ENCODE measurements around the gene TBC1D12.
A peak's percentile ranks its signal among the peaks of the same experiment; 100 is the strongest.
"Not testable (repeated sequence)": the region's sequence is repeated elsewhere in the genome, so short reads cannot be mapped to it uniquely, and the experiment has no call there.

The TBC1D12 gene

GRCh38 chr10:94456942-94457341 lies 54.6 kb downstream of the TBC1D12 start:
- DNase-seq (ENCODE audit: low read depth in 2 of 2) = no peak

- no peak for DNase-seq (ENCODE audit: low read depth in 2 of 2)
These were observed 57.0 kb downstream of the TBC1D12 start for GRCh38 chr10:94459385-94459784.

- DNase-seq (ENCODE audit: low read depth in 2 of 2) = no peak
These were observed 59.2 kb downstream of the TBC1D12 start for GRCh38 chr10:94461503-94461902.

DNA sequence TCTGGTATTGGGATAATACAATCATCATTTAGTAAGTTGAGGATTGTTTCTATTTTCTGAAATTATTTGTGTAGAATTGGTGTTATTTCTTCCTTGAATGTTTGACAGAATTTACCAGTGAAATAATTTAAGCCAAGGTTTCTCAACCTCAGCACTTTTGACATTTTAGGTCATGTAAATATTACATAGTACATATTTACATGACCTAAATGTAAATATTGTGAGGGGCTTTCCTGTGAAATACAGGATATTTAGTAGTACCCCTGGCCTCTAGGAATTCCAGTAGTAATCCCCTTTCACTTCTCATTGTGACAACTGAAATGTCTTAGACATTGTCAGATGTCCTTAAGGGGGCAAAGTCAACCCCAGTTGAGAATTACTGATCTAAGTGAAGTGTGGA lies 59.8 kb downstream of the TBC1D12 start:
- DNase-seq (ENCODE audit: low read depth in 2 of 2) = no peak

DNA sequence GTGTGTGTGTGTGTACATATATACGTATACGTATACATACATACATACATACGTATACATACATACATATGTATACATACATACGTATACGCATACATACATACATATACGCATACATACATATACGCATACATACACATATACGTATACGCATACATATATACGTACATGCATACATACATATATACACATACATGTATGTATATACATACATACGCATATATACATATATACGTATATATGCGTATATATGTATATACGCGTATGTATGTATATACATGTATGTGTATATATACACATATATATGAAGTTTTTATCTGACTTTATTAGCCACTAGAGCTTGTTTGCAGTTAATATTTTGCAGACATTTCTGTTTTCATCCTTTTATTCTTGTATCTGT lies 63.3 kb downstream of the TBC1D12 start:
- DNase-seq (ENCODE audit: low read depth in 2 of 2) = no peak

DNA sequence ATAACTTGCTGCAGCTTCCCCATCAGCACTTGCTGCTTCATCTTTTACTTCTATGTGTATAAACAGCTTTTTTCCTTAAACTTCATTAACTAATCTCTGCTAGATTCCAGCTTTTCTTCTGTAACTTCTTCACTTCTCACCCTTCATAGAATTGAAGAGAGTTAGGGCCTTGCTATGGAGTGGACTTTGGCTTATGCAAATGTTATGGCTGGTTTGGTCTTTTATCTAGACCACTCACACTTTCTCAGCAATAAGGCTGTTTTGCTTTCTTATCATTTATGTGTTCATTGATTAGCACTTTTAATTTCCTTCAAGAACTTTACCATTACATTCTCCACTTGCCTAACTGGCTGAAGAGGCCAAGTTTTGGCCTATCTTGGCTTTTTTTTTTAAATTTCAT lies 79.1 kb downstream of the TBC1D12 start:
- no peak for DNase-seq (ENCODE audit: low read depth in 2 of 2)

GRCh38 chr10:94483970-94484369 lies 81.6 kb downstream of the TBC1D12 start:
- DNase-seq (ENCODE audit: low read depth in 2 of 2) = no peak

- no peak for DNase-seq (ENCODE audit: low read depth in 2 of 2)
These were observed 82.8 kb downstream of the TBC1D12 start for GRCh38 chr10:94485094-94485493.

DNA sequence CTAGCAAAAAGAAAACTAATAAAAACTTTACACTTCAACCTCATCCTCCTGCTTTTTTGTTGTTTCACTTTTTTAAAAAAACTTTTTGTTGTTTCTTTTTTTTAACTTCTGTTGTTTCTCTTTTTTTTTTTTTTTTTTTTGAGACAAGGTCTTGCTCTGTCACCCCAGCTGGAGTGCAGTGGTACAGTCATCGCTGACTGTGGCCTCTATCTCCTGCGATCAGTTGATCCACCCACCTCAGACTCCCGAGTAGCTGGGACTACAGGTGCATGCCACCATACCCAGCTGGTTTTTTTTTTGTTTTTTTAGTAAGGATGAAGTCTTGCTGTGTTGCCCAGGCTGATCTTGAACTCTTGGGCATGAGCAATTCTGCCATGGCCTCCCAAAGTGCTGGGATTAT lies 85.2 kb downstream of the TBC1D12 start:
- no peak for DNase-seq (ENCODE audit: low read depth in 2 of 2)

DNA sequence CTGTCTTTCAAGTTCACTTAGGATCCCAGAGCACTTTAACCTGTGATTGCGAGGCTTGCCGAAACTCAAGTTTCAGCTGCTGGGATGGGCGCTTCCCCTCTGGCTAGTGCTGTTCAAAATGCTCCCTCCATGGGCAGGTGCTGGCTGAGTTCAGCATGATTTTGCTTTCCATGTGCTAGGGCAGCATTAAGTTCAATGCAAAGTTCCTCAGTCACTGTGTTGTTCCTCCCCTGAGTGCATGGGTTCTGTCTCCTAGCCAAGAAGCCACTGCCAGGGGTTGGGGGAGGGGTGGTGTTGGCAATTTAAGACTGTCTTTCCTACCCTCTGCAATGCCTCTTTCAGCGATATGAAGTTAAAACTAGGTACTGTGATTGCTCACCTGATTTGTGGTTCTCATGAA lies 86.8 kb downstream of the TBC1D12 start:
- no peak for DNase-seq (ENCODE audit: low read depth in 2 of 2)

GRCh38 chr10:94489976-94490788 lies 87.8 kb downstream of the TBC1D12 start:
- no peak for DNase-seq (ENCODE audit: low read depth in 2 of 2)

GRCh38 chr10:94490789-94491039 lies 88.4 kb downstream of the TBC1D12 start:
- DNase-seq (ENCODE audit: low read depth in 2 of 2) = no peak

GRCh38 chr10:94493463-94493862 lies 91.1 kb downstream of the TBC1D12 start:
- DNase-seq (ENCODE audit: low read depth in 2 of 2) = no peak

GRCh38 chr10:94496010-94496409 lies 93.7 kb downstream of the TBC1D12 start:
- DNase-seq (ENCODE audit: low read depth in 2 of 2) = no peak

DNA sequence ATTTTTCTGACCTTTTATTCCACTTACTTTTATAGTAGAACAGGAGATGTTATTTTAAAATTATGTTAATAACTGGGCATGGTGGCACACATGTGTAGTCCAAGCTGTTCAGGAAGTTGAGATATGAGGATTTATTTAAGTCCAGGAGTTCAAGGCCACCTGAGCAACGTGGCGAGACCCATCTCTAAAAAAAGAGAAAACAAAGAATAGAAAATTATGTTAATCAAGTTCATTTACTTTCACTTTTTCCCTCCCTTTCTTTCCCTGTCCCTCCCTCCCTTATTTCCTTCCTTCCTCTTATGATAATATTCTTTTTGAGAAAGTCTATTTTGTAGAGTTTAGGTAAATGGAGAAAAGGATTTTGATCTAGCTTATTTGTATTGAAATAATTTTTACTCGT lies 94.3 kb downstream of the TBC1D12 start:
- DNase-seq (ENCODE audit: low read depth in 2 of 2) = no peak

GRCh38 chr10:94500063-94500462 lies 97.7 kb downstream of the TBC1D12 start:
- no peak for DNase-seq (ENCODE audit: low read depth in 2 of 2)

- no peak for DNase-seq (ENCODE audit: low read depth in 2 of 2)
These were observed 119.2 kb downstream of the TBC1D12 start for GRCh38 chr10:94521276-94522250.

GRCh38 chr10:94524146-94524545 lies 121.8 kb downstream of the TBC1D12 start:
- DNase-seq (ENCODE audit: low read depth in 2 of 2) = peak in 1 of 2 experiments; percentile 12

- no peak for DNase-seq (ENCODE audit: low read depth in 2 of 2)
These were observed 122.4 kb downstream of the TBC1D12 start for GRCh38 chr10:94524711-94525110.

DNA sequence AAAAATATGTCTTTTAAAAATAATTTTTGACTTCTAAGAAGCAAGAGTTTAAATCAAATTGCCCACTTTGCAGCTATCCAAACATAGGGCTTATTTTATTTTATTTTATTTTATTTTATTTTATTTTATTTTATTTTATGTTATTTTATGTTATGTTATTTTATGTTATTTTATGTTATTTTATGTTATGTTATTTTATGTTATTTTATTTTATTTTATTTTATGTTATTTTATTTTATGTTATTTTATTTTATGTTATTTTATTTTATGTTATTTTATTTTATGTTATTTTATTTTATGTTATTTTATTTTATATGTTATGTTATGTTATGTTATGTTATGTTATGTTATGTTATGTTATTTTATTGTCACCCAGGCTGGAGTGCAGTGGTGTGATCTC lies 129.2 kb downstream of the TBC1D12 start:
- DNase-seq (ENCODE audit: low read depth in 2 of 2) = not testable (repeated sequence)

- no peak for DNase-seq (ENCODE audit: low read depth in 2 of 2)
These were observed 130.7 kb downstream of the TBC1D12 start for GRCh38 chr10:94533027-94533426.

DNA sequence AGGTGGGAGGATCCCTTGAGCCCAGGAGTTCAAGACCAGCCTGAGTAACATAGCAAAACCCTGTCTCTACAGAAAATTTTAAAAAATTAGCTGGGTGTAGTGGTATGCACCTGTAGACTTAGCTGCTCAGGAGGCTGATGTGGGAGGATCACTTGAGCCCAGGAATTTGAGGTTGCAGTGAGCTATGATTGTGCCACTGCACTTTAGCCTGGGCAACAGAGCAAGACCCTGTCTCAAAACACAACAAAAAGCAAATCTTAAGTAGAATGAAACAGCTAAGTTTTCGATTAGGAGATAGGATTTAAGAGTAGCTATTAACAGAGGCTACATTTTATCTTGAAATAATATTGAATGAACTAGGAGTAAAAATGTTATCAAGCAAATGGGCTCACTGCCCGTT lies 139.9 kb downstream of the TBC1D12 start:
- DNase-seq (ENCODE audit: low read depth in 2 of 2) = not testable (repeated sequence)
